ENCODE results near the gene ST8SIA1.
"Not testable (repeated sequence)": the region's sequence is repeated elsewhere in the genome, so short reads cannot be mapped to it uniquely, and the experiment has no call there.

Gene ST8SIA1, protein sequence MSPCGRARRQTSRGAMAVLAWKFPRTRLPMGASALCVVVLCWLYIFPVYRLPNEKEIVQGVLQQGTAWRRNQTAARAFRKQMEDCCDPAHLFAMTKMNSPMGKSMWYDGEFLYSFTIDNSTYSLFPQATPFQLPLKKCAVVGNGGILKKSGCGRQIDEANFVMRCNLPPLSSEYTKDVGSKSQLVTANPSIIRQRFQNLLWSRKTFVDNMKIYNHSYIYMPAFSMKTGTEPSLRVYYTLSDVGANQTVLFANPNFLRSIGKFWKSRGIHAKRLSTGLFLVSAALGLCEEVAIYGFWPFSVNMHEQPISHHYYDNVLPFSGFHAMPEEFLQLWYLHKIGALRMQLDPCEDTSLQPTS

DNA sequence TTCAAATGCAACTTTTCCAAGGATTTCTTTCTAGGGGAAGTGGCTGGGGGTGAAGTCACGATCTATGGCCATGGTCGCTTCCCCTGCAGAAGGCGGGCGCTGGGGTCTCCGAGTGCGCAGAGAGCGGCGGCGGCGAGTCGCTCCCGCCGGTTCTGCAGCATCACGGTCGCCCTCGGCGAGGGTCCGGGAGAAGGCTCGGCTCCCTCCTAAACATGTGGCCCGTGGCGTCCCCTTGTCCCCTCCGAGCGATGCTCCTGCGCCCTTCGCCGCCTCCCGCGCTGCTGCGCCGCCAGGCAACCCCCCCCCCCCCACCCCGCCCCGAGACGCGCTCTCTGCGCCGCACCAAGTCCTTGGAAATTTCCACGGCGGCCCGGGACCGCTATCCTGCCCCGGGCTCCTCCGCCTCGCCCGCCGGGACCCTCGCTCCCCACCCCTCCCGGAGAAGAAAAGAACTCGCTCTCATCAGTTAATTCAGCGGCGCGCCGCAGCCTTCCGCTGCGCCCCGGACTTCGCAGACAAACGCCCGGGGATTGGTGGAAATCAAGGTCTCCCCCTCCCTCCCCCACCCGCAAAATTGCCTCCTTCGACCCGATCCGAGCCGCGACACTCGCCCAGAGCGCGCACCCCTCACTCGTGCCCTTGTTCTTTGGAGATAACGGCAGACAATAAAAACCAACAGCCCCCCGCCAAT, at the start of gene ST8SIA1:
Gene ST8SIA1, minus strand, starts transcription at position 298 of the 691 bp plus-strand sequence. CDS start 475 bp downstream, outside the sequence.
- H3K27ac ChIP-seq (ENCODE audit: low read depth, low read length): peak within 1 kb of the TSS; percentile 75
- peaks cover 8% of the 10 kb centered on the region for H3K4me1 ChIP-seq (ENCODE audit: control insufficient read depth, insufficient read depth, low read length)
- peak within 1 kb of the TSS; percentile 6 for H3K9ac ChIP-seq (ENCODE audit: low read length)
- peak within 1 kb of the TSS; percentile 72 for H3K4me3 ChIP-seq (ENCODE audit: low read length)
- H3K36me3 ChIP-seq (ENCODE audit: control insufficient read depth, insufficient read depth, low read length): no peaks in the 10 kb centered on the region
- H3K27me3 ChIP-seq (ENCODE audit: control insufficient read depth, insufficient read depth, low read length): peaks cover 2% of the 10 kb centered on the region

DNA sequence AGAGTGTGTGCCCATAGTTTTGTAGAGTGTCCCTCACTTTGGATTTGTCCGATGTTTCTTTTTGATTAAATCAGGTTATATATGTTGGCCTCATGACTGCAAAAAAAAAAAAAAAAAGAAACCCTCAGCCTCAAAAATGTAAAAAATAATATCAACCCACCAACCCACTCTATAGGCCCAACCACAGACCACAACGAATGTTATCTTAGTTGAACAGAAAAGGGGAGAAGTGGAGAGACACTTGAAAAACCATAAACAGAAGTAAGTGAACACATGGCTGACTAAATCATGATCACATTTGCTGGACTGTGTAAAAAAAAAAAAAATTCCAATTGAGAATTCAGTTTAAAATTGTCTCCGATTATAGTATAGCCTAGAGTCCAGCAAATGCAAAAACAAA, 45.5 kb upstream of the ST8SIA1 start:
- Histone ChIP-seq H3K27ac (ENCODE audit: low read depth, low read length) (no peak overlapping the region), H3K27me3 (ENCODE audit: control insufficient read depth, insufficient read depth, low read length) (no peaks in the 10 kb centered on the region), H3K36me3 (ENCODE audit: control insufficient read depth, insufficient read depth, low read length) (no peaks in the 10 kb centered on the region), H3K4me3 (ENCODE audit: low read length) (no peak overlapping the region), H3K4me1 (ENCODE audit: control insufficient read depth, insufficient read depth, low read length) (no peaks in the 10 kb centered on the region), H3K9ac (ENCODE audit: low read length) (no peak overlapping the region)

DNA sequence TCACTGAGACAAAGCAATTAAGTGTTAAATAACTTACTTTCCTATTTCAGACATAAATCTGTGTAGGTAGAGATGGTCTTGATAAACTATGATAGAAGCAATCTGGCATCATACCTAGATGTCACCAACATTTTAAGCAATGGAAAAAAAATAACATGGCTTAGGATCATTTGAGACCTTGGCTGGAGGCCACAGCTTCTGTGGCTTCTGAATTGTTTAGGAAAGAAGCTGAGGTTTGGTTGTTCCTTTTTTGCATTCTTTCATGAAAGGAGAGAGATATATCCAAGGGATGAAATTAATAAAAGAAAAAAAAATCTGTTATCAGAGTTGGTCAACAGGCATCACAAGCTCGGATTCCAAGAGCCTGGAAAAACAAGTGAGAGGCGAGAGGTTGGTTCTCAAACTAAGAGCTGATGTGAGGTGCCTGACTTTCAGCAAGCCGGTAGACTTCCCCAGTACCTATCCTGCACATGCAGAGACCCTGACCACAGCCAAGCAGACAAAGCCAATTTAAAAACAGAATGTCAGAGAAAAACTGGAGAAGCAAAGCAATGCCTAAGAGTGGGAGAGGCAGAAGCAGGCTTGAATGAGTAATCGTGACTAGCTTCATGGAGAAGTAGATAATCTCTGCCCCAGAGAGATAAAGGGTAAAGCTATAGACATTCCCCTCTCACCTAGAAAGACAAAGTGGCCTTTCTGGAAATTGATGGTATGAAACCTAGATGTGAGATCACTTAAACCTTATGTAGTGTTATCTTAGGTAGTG, 43.4 kb upstream of the ST8SIA1 start:
- Histone ChIP-seq H3K4me1 (ENCODE audit: control insufficient read depth, insufficient read depth, low read length) (no peaks in the 10 kb centered on the region), H3K9ac (ENCODE audit: low read length) (no peak overlapping the region), H3K4me3 (ENCODE audit: low read length) (no peak overlapping the region), H3K36me3 (ENCODE audit: control insufficient read depth, insufficient read depth, low read length) (no peaks in the 10 kb centered on the region), H3K27me3 (ENCODE audit: control insufficient read depth, insufficient read depth, low read length) (no peaks in the 10 kb centered on the region), H3K27ac (ENCODE audit: low read depth, low read length) (no peak overlapping the region)

DNA sequence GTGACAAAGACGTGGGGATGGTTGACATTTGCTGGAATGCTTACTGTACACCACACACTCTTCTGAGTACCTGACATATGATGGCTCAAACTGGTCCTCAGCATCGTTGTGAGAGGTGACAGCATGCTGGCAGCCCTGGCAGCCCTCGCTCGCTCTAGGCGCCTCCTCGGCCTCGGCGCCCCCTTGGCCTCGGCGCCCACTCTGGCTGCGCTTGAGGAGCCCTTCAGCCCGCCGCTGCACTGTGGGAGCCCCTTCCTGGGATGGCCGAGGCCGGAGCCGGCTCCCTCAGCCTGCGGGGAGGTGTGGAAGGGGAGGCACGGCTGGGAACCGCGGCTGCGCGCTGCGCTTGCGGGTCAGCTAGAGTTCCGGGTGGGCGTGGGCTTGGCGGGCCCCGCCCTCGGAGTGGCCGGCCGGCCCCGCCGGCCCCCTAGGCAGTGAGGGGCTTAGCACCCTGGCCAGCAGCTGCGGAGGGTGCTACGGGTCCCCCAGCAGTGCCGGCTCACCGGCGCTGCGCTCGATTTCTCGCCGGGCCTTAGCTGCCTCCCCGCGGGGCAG, 42.2 kb upstream of the ST8SIA1 start:
- not testable (repeated sequence) for H3K4me1 ChIP-seq (ENCODE audit: control insufficient read depth, insufficient read depth, low read length); H3K4me3 ChIP-seq (ENCODE audit: low read length); H3K36me3 ChIP-seq (ENCODE audit: control insufficient read depth, insufficient read depth, low read length); H3K27ac ChIP-seq (ENCODE audit: low read depth, low read length); H3K9ac ChIP-seq (ENCODE audit: low read length); H3K27me3 ChIP-seq (ENCODE audit: control insufficient read depth, insufficient read depth, low read length)

DNA sequence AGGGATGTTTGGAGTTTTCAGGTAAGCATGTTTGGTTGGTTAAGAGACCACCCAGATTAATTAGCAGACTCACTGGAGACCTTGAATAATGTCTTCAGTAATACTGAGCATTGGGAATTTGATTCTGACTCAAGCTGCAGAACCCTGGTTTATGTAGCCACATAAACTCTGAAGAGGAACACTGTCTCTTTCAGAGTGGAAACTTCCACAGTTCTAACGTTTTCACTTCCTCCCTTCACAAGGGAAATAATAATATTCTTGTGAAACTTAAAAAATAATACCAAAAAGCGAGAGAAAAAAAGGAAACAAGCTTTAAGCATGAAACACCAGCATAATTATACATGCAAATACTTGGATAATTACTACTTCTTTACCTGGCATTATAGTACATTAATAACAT, 40.0 kb upstream of the ST8SIA1 start:
- H3K36me3 ChIP-seq (ENCODE audit: control insufficient read depth, insufficient read depth, low read length): no peaks in the 10 kb centered on the region
- no peak overlapping the region for H3K9ac ChIP-seq (ENCODE audit: low read length)
- no peak overlapping the region for H3K4me3 ChIP-seq (ENCODE audit: low read length)
- no peaks in the 10 kb centered on the region for H3K4me1 ChIP-seq (ENCODE audit: control insufficient read depth, insufficient read depth, low read length)
- H3K27ac ChIP-seq (ENCODE audit: low read depth, low read length): no peak overlapping the region
- no peaks in the 10 kb centered on the region for H3K27me3 ChIP-seq (ENCODE audit: control insufficient read depth, insufficient read depth, low read length)

DNA sequence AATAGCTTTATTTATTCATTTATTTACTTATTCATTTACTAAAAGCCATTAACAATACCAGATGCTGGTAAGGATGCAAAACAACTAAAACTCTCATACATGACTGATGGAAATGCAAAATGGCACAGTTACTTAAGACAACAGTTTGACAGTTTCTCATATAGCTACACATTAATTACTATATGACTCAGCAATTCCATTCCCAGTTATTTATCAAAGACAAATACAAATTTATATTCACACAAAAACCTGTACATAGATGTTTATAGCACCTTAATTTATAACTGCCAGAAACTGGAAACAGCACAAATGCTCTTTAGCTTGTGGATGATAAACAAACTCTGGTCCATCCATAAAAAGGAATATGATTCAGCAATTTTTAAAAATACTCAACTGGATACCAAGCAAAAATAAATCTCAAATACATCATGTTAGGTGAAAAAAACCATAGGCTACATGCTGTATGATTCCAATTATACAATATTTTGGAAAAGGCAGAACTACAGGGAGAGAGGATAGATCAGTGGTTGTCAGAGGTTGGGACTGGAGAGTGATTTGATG, 37.9 kb upstream of the ST8SIA1 start:
- Histone ChIP-seq H3K4me1 (ENCODE audit: control insufficient read depth, insufficient read depth, low read length) (no peaks in the 10 kb centered on the region), H3K9ac (ENCODE audit: low read length) (no peak overlapping the region), H3K4me3 (ENCODE audit: low read length) (no peak overlapping the region), H3K27ac (ENCODE audit: low read depth, low read length) (no peak overlapping the region), H3K27me3 (ENCODE audit: control insufficient read depth, insufficient read depth, low read length) (no peaks in the 10 kb centered on the region), H3K36me3 (ENCODE audit: control insufficient read depth, insufficient read depth, low read length) (no peaks in the 10 kb centered on the region)

DNA sequence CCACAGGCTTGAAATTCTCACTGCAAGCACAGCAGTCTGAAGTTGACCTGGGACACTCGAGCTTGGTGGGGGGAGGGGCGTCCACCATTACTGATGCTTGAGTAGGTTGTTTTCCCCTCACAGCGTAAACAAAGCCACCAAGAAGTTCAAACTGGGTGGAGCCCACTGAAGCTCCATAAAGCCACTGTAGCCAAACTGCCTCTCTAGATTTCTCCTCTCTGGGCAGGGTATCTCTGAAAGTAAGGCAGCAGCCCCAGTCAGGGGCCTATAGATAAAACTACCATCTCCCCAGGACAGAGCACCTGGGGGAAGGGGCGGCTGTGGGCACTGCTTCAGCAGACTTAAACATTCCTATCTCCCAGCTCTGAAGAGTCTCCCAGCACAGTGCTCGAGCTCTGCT, 31.7 kb upstream of the ST8SIA1 start:
- H3K36me3 ChIP-seq (ENCODE audit: control insufficient read depth, insufficient read depth, low read length): no peaks in the 10 kb centered on the region
- no peaks in the 10 kb centered on the region for H3K27me3 ChIP-seq (ENCODE audit: control insufficient read depth, insufficient read depth, low read length)
- no peak overlapping the region for H3K4me3 ChIP-seq (ENCODE audit: low read length)
- no peaks in the 10 kb centered on the region for H3K4me1 ChIP-seq (ENCODE audit: control insufficient read depth, insufficient read depth, low read length)
- no peak overlapping the region for H3K27ac ChIP-seq (ENCODE audit: low read depth, low read length)
- no peak overlapping the region for H3K9ac ChIP-seq (ENCODE audit: low read length)

DNA sequence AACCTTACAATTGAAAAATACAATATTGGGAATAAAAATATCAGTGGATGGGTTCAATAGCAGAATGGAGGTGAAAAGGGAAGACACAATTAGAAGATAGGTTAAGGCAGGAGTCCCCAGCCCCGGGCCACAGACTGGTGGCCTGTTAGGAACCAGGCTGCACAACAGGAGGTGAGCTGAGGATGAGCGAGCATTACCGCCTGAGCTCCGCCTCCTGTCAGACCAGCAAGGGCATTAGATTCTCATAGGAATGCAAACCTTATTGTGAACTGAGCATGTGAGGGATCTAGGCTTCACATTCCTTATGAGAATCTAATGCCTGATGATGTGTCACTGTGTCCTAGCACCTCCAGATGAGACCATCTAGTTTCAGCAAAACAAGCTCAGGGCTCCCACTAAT, 27.3 kb upstream of the ST8SIA1 start:
- Histone ChIP-seq H3K4me1 (ENCODE audit: control insufficient read depth, insufficient read depth, low read length) (no peaks in the 10 kb centered on the region), H3K27me3 (ENCODE audit: control insufficient read depth, insufficient read depth, low read length) (no peaks in the 10 kb centered on the region), H3K9ac (ENCODE audit: low read length) (no peak overlapping the region), H3K36me3 (ENCODE audit: control insufficient read depth, insufficient read depth, low read length) (no peaks in the 10 kb centered on the region), H3K4me3 (ENCODE audit: low read length) (no peak overlapping the region), H3K27ac (ENCODE audit: low read depth, low read length) (no peak overlapping the region)

DNA sequence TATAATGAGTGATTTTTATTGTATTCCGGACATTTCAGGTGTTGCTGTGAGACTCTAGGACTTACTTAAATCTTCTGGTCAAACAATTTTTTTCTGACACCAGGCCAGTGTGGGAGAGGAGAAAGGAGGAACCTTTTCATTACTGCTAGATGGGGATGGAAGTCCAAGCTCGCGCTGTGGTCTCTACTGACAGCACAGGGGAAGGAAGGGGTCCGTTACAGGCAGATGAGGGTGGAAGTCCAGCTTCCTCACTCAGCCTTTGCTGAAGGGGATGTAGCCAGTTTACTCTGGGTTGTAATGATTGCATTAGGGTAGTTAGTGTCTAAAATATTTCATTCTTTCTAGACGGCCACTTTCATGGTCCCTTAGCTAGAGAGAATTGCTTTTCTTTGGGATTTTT, 26.3 kb upstream of the ST8SIA1 start:
- H3K9ac ChIP-seq (ENCODE audit: low read length): no peak overlapping the region
- no peak overlapping the region for H3K27ac ChIP-seq (ENCODE audit: low read depth, low read length)
- H3K36me3 ChIP-seq (ENCODE audit: control insufficient read depth, insufficient read depth, low read length): no peaks in the 10 kb centered on the region
- no peaks in the 10 kb centered on the region for H3K27me3 ChIP-seq (ENCODE audit: control insufficient read depth, insufficient read depth, low read length)
- H3K4me1 ChIP-seq (ENCODE audit: control insufficient read depth, insufficient read depth, low read length): no peaks in the 10 kb centered on the region
- no peak overlapping the region for H3K4me3 ChIP-seq (ENCODE audit: low read length)

DNA sequence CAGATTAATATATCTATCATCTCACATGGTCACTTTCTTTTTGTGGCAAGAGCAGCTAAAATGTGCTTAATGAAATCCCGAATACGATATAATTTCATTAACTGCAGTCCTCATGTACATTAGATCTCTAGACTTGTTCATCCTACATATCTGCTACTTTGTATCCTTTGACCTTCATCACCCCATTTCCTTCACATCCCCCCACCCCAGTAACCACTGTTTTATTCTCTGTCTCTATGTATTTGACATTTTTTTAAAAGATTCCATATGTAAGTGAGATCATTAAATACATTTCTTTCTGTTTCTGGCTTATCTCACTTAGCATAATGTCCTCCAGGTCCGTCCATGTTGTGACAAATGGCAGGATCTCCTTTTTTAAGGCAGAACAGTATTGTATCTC, 23.0 kb upstream of the ST8SIA1 start:
- Histone ChIP-seq H3K27me3 (ENCODE audit: control insufficient read depth, insufficient read depth, low read length) (no peaks in the 10 kb centered on the region), H3K4me1 (ENCODE audit: control insufficient read depth, insufficient read depth, low read length) (no peaks in the 10 kb centered on the region), H3K36me3 (ENCODE audit: control insufficient read depth, insufficient read depth, low read length) (no peaks in the 10 kb centered on the region), H3K9ac (ENCODE audit: low read length) (no peak overlapping the region), H3K4me3 (ENCODE audit: low read length) (no peak overlapping the region), H3K27ac (ENCODE audit: low read depth, low read length) (no peak overlapping the region)

DNA sequence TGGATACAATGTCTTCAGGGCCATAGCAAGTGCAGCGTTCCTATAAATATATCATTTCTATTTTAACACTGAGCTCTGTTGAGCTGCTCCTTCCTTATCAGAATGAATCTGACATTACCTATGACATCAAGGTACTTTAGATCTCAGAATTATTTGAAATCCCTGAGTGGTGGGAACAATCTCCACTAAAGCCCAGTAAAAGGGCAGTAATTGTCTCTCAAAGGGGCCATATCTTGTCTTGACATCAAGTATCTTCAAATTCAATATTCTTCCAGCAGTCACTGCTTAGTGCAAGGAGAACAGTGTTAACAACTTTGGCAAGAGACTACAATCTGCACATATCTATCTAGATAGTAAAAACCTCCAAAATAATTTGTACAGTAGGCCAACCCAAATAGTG, 21.7 kb upstream of the ST8SIA1 start:
- Histone ChIP-seq H3K4me1 (ENCODE audit: control insufficient read depth, insufficient read depth, low read length) (no peaks in the 10 kb centered on the region), H3K27ac (ENCODE audit: low read depth, low read length) (no peak overlapping the region), H3K27me3 (ENCODE audit: control insufficient read depth, insufficient read depth, low read length) (no peaks in the 10 kb centered on the region), H3K36me3 (ENCODE audit: control insufficient read depth, insufficient read depth, low read length) (no peaks in the 10 kb centered on the region), H3K4me3 (ENCODE audit: low read length) (no peak overlapping the region), H3K9ac (ENCODE audit: low read length) (no peak overlapping the region)

DNA sequence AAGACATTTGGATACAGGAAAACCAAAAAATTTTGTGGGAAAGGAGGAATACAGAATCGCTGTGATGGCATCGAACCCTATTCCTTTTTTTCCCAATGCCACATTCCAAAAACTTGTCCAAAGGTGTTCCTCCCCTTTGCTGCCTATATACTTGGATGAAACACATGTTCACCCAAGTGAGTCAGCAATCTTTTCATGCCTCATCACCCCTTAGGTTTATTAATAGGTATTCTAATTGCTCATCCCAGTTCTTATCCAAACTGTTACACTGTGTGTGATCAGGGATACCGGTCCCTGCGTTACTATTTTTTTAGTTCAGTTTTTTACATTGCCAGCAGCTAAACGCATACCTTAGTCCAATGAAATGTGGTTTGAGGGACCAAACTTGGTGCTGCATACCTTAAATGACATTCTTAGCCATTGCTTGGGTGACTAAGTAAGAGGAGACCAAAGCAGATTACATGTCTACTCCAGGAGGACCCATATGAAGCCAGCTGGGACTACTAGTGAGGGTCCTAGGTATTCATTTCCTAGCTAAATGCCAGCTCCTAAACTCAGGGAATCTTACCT, 20.6 kb upstream of the ST8SIA1 start:
- H3K9ac ChIP-seq (ENCODE audit: low read length): no peak overlapping the region
- H3K27me3 ChIP-seq (ENCODE audit: control insufficient read depth, insufficient read depth, low read length): no peaks in the 10 kb centered on the region
- no peak overlapping the region for H3K4me3 ChIP-seq (ENCODE audit: low read length)
- H3K27ac ChIP-seq (ENCODE audit: low read depth, low read length): no peak overlapping the region
- no peaks in the 10 kb centered on the region for H3K36me3 ChIP-seq (ENCODE audit: control insufficient read depth, insufficient read depth, low read length)
- H3K4me1 ChIP-seq (ENCODE audit: control insufficient read depth, insufficient read depth, low read length): no peaks in the 10 kb centered on the region
